ENCODE data around the gene PAIP1. TPM values are rescaled to one million over a fixed set of nuclear protein-coding genes. Genes with fewer than 3 reads are reported as not detected.
"Not testable (repeated sequence)": the region's sequence is repeated elsewhere in the genome, so short reads cannot be mapped to it uniquely, and the experiment has no call there.

Gene PAIP1
- 36.4 TPM for polyA plus RNA-seq (2012; ENCODE audit: insufficient read depth, insufficient read length)

GRCh38 chr5:43556857-43557542 is at the start of gene PAIP1:
Gene PAIP1 (minus strand): TSS chr5:43557077. CDS start chr5:43556846, 231 bp downstream.
- peak; percentile 67 for DNase-seq (ENCODE audit: low read depth, low spot score)
- H3K4me3 ChIP-seq (ENCODE audit: low read length): peak within 1 kb of the TSS; percentile 78

- H3K4me3 ChIP-seq (ENCODE audit: low read length): no peak overlapping the region
- DNase-seq (ENCODE audit: low read depth, low spot score): no peak
Measured at GRCh38 chr5:43606351-43606750, 49.5 kb upstream of the PAIP1 start.

GRCh38 chr5:43604699-43605098 is 47.8 kb upstream of the PAIP1 start:
- DNase-seq (ENCODE audit: low read depth, low spot score): no peak
- H3K4me3 ChIP-seq (ENCODE audit: low read length): no peak overlapping the region

- DNase-seq (ENCODE audit: low read depth, low spot score): peak; percentile 35
- H3K4me3 ChIP-seq (ENCODE audit: low read length): peak overlapping the region; percentile 91
Measured at GRCh38 chr5:43603344-43604217, 46.7 kb upstream of the PAIP1 start.

GRCh38 chr5:43602461-43603343 is 45.8 kb upstream of the PAIP1 start, which contains the start of gene NNT:
Gene NNT (plus strand): TSS chr5:43603180. CDS start chr5:43609196, 6,016 bp downstream.
- H3K4me3 ChIP-seq (ENCODE audit: low read length): peak within 1 kb of the TSS; percentile 91
- peak; percentile 53 for DNase-seq (ENCODE audit: low read depth, low spot score)

GRCh38 chr5:43601454-43602260 is 44.8 kb upstream of the PAIP1 start:
- DNase-seq (ENCODE audit: low read depth, low spot score): no peak
- peak overlapping the region; percentile 91 for H3K4me3 ChIP-seq (ENCODE audit: low read length)

- not testable (repeated sequence) for DNase-seq (ENCODE audit: low read depth, low spot score); H3K4me3 ChIP-seq (ENCODE audit: low read length)
Measured at GRCh38 chr5:43598927-43599326, 42.0 kb upstream of the PAIP1 start.

- no peak for DNase-seq (ENCODE audit: low read depth, low spot score)
- no peak overlapping the region for H3K4me3 ChIP-seq (ENCODE audit: low read length)
Measured at GRCh38 chr5:43592363-43592762, 35.5 kb upstream of the PAIP1 start.

- H3K4me3 ChIP-seq (ENCODE audit: low read length): no peak overlapping the region
- DNase-seq (ENCODE audit: low read depth, low spot score): no peak
Measured at GRCh38 chr5:43590700-43591099, 33.8 kb upstream of the PAIP1 start.

GRCh38 chr5:43589310-43589709 is 32.4 kb upstream of the PAIP1 start:
- H3K4me3 ChIP-seq (ENCODE audit: low read length): no peak overlapping the region
- DNase-seq (ENCODE audit: low read depth, low spot score): no peak

- no peak for DNase-seq (ENCODE audit: low read depth, low spot score)
- H3K4me3 ChIP-seq (ENCODE audit: low read length): no peak overlapping the region
Measured at GRCh38 chr5:43588842-43589241, 32.0 kb upstream of the PAIP1 start.

- DNase-seq (ENCODE audit: low read depth, low spot score): no peak
- H3K4me3 ChIP-seq (ENCODE audit: low read length): no peak overlapping the region
Measured at GRCh38 chr5:43584166-43584699, 27.4 kb upstream of the PAIP1 start.

- no peak for DNase-seq (ENCODE audit: low read depth, low spot score)
- H3K4me3 ChIP-seq (ENCODE audit: low read length): no peak overlapping the region
Measured at GRCh38 chr5:43583724-43584123, 26.8 kb upstream of the PAIP1 start.

- no peak for DNase-seq (ENCODE audit: low read depth, low spot score)
- H3K4me3 ChIP-seq (ENCODE audit: low read length): no peak overlapping the region
Measured at GRCh38 chr5:43582082-43583005, 25.5 kb upstream of the PAIP1 start.

- DNase-seq (ENCODE audit: low read depth, low spot score): no peak
- no peak overlapping the region for H3K4me3 ChIP-seq (ENCODE audit: low read length)
Measured at GRCh38 chr5:43581398-43581797, 24.5 kb upstream of the PAIP1 start.

GRCh38 chr5:43580402-43581210 is 23.7 kb upstream of the PAIP1 start:
- not testable (repeated sequence) for H3K4me3 ChIP-seq (ENCODE audit: low read length); DNase-seq (ENCODE audit: low read depth, low spot score)

All from Jurkat, Clone E6-1 (cell line).